Stimulated activated CD4-positive, alpha-beta T cell treated with anti-CD3 and anti-CD28 coated beads, Interleukin-1b, Interleukin-23, amount 100 ng/mL, for 1 hour (primary cell): ENCODE measurements around the gene UBTD1.

Experiments used
- DNase-seq, 2 donors: peaks; one replicate each; pipeline ENCODE4 v3.0.0-alpha.2; 2020; ENCODE audit warnings: low read depth in 2 of 2

Gene UBTD1

DNA sequence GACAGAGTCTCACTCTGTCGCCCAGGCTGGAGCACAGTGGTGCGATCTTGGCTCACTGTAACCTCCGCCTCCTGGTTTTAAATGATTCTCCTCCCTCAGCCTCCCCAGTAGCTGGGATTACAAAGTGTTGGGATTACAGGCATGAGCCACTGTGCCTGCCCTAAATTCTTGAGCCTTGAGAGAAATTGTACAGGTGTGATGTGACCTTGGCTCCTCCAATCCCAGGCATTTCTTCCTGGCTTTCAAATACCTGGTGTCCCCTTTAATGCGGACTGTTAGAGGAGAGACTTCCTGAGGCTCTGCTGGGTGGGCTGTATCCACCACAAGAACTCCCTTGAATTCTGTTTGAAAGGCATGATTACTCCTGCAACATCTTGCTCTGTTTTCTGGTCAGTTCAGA is 119.6 kb downstream of the UBTD1 start:
- no peak for DNase-seq

- DNase-seq = no peak
Measured at GRCh38 chr10:97618733-97619132, 120.0 kb downstream of the UBTD1 start.
